GM12874 (cell line): ENCODE data around the gene SLC8B1.

Experiments
- TF ChIP-seq, protein P1 (sequence below): IDR thresholded peaks from 2 replicates; pipeline ENCODE4 v1.5.1; 2011; ENCODE audit warnings: low read depth, mild to moderate bottlenecking, control low read depth, low read length, moderate library complexity; ENCODE audit not compliant: insufficient read depth

SLC8B1 gene

GRCh38 chr12:113333877-113334785 lies 778 bp downstream of the SLC8B1 start:
- TF ChIP-seq, protein P1, sequence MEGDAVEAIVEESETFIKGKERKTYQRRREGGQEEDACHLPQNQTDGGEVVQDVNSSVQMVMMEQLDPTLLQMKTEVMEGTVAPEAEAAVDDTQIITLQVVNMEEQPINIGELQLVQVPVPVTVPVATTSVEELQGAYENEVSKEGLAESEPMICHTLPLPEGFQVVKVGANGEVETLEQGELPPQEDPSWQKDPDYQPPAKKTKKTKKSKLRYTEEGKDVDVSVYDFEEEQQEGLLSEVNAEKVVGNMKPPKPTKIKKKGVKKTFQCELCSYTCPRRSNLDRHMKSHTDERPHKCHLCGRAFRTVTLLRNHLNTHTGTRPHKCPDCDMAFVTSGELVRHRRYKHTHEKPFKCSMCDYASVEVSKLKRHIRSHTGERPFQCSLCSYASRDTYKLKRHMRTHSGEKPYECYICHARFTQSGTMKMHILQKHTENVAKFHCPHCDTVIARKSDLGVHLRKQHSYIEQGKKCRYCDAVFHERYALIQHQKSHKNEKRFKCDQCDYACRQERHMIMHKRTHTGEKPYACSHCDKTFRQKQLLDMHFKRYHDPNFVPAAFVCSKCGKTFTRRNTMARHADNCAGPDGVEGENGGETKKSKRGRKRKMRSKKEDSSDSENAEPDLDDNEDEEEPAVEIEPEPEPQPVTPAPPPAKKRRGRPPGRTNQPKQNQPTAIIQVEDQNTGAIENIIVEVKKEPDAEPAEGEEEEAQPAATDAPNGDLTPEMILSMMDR: no peak

- TF ChIP-seq, protein P1: no peak
Measured at GRCh38 chr12:113333418-113333750, 1.5 kb downstream of the SLC8B1 start.

GRCh38 chr12:113332688-113333417 lies 2.1 kb downstream of the SLC8B1 start:
- TF ChIP-seq, protein P1: no peak

GRCh38 chr12:113330505-113330904 lies 4.4 kb downstream of the SLC8B1 start:
- TF ChIP-seq, protein P1: no peak

GRCh38 chr12:113329791-113330417 lies 5.0 kb downstream of the SLC8B1 start:
- TF ChIP-seq, protein P1: no peak

- TF ChIP-seq, protein P1: no peak
Measured at GRCh38 chr12:113329022-113329790, 5.7 kb downstream of the SLC8B1 start.
